Measurements from ENCODE around the gene TMCC1.

TMCC1 gene

GRCh38 chr3:129620828-129621559 is 272.5 kb downstream of the TMCC1 start:
- no peak for DNase-seq (ENCODE audit: low spot score)
- in situ Hi-C loops (cut with MboI; ENCODE audit: low pct_unique_long_range_greater_than_20kb, low sequenced_read_pairs, unreplicated experiment): no loop called here
- no peak for TF ChIP-seq CTCF (IDR thresholded peaks at IDR 0.05; ENCODE audit: extremely low read depth, insufficient read depth, missing control alignments)

- in situ Hi-C loops (cut with MboI; ENCODE audit: low pct_unique_long_range_greater_than_20kb, low sequenced_read_pairs, unreplicated experiment): no loop called here
- TF ChIP-seq CTCF (IDR thresholded peaks at IDR 0.05; ENCODE audit: extremely low read depth, insufficient read depth, missing control alignments): no peak
- no peak for DNase-seq (ENCODE audit: low spot score)
Observed at GRCh38 chr3:129619726-129620162, 273.8 kb downstream of the TMCC1 start.

GRCh38 chr3:129618901-129619671 is 274.4 kb downstream of the TMCC1 start:
- no peak for TF ChIP-seq CTCF (IDR thresholded peaks at IDR 0.05; ENCODE audit: extremely low read depth, insufficient read depth, missing control alignments)
- no peak for DNase-seq (ENCODE audit: low spot score)
- in situ Hi-C loops (cut with MboI; ENCODE audit: low pct_unique_long_range_greater_than_20kb, low sequenced_read_pairs, unreplicated experiment): no loop called here

GRCh38 chr3:129618186-129618820 is 275.2 kb downstream of the TMCC1 start:
- in situ Hi-C loops (cut with MboI; ENCODE audit: low pct_unique_long_range_greater_than_20kb, low sequenced_read_pairs, unreplicated experiment): no loop called here
- no peak for DNase-seq (ENCODE audit: low spot score)
- TF ChIP-seq CTCF (IDR thresholded peaks at IDR 0.05; ENCODE audit: extremely low read depth, insufficient read depth, missing control alignments): no peak

GRCh38 chr3:129617381-129618185 is 275.9 kb downstream of the TMCC1 start:
- in situ Hi-C loops (cut with MboI; ENCODE audit: low pct_unique_long_range_greater_than_20kb, low sequenced_read_pairs, unreplicated experiment): no loop called here
- no peak for DNase-seq (ENCODE audit: low spot score)
- no peak for TF ChIP-seq CTCF (IDR thresholded peaks at IDR 0.05; ENCODE audit: extremely low read depth, insufficient read depth, missing control alignments)

GRCh38 chr3:129616713-129617112 is 276.8 kb downstream of the TMCC1 start:
- TF ChIP-seq CTCF (IDR thresholded peaks at IDR 0.05; ENCODE audit: extremely low read depth, insufficient read depth, missing control alignments): no peak
- no peak for DNase-seq (ENCODE audit: low spot score)
- in situ Hi-C loops (cut with MboI; ENCODE audit: low pct_unique_long_range_greater_than_20kb, low sequenced_read_pairs, unreplicated experiment): no loop called here
